GM19043 (cell line): Measurements from ENCODE around the gene CDK7.
"Not testable (repeated sequence)": the region's sequence is repeated elsewhere in the genome, so short reads cannot be mapped to it uniquely, and the experiment has no call there.

Source experiments
- ATAC-seq: cut with Tn5 transposase; IDR thresholded peaks from one replicate; pipeline ENCODE4 v1.9.1; 2021; ENCODE audit warnings: low read depth; ENCODE audit not compliant: unreplicated experiment

CDK7 gene

GRCh38 chr5:69231851-69232250 lies 2.8 kb upstream of the CDK7 start:
- no peak for ATAC-seq

- ATAC-seq, result not testable (repeated sequence)
These were observed 2.0 kb downstream of the CDK7 start for GRCh38 chr5:69236733-69237132.

GRCh38 chr5:69237877-69238276 lies 3.2 kb downstream of the CDK7 start:
- no peak for ATAC-seq

GRCh38 chr5:69238760-69239251 lies 4.1 kb downstream of the CDK7 start:
- no peak for ATAC-seq

- ATAC-seq, result no peak
These were observed 7.7 kb downstream of the CDK7 start for GRCh38 chr5:69242215-69242927.

- no peak for ATAC-seq
These were observed 10.3 kb downstream of the CDK7 start for GRCh38 chr5:69245031-69245430.

GRCh38 chr5:69248019-69248418 lies 13.3 kb downstream of the CDK7 start:
- ATAC-seq, result no peak

- ATAC-seq, result no peak
These were observed 15.9 kb downstream of the CDK7 start for GRCh38 chr5:69250593-69250992.

GRCh38 chr5:69252437-69252836 lies 17.8 kb downstream of the CDK7 start:
- ATAC-seq, result no peak

GRCh38 chr5:69255940-69256339 lies 21.3 kb downstream of the CDK7 start:
- not testable (repeated sequence) for ATAC-seq

GRCh38 chr5:69257577-69257976 lies 22.9 kb downstream of the CDK7 start:
- ATAC-seq, result no peak

- ATAC-seq, result no peak
These were observed 26.3 kb downstream of the CDK7 start for GRCh38 chr5:69261034-69261433.

GRCh38 chr5:69265931-69266330 lies 31.2 kb downstream of the CDK7 start:
- no peak for ATAC-seq

- ATAC-seq, result no peak
These were observed 34.2 kb downstream of the CDK7 start for GRCh38 chr5:69268899-69269298.

- ATAC-seq, result no peak
These were observed 36.2 kb downstream of the CDK7 start for GRCh38 chr5:69270840-69271239.

GRCh38 chr5:69271376-69271775 lies 36.7 kb downstream of the CDK7 start:
- ATAC-seq, result no peak

- ATAC-seq, result no peak
These were observed 40.9 kb downstream of the CDK7 start for GRCh38 chr5:69275563-69275962.

- ATAC-seq, result no peak
These were observed 41.9 kb downstream of the CDK7 start for GRCh38 chr5:69276422-69277174.

GRCh38 chr5:69279517-69279916 lies 44.8 kb downstream of the CDK7 start:
- no peak for ATAC-seq

GRCh38 chr5:69281114-69281513 lies 46.4 kb downstream of the CDK7 start:
- no peak for ATAC-seq

- ATAC-seq, result no peak
These were observed 49.5 kb downstream of the CDK7 start for GRCh38 chr5:69284203-69284602.
